ENCODE measurements around the gene FNIP1.
"Not testable (repeated sequence)": the region's sequence is repeated elsewhere in the genome, so short reads cannot be mapped to it uniquely, and the experiment has no call there.

Gene FNIP1

DNA sequence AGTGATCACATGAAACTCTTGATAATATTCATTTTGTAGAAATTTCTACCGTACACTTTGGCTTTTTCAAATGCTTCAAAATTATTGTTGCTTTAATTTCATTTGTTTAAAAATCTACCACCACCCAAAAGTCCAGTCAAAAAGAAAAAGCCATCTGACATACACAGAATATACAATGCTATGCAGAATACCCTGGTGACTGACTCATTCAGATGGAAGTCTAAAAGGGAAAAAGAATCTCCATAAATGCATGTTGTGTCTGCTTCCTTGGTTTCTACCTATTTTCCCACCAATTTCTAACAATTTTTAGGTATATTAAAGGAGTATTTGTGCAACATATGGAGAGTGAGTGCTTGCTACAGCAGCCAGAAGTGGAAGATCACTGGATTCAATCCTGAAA lies 152.4 kb downstream of the FNIP1 start:
- DNase-seq (ENCODE audit: insufficient read length, low spot score): no peak
- FAIRE-seq: no peak

- no peak for FAIRE-seq
- DNase-seq (ENCODE audit: insufficient read length, low spot score): no peak
Measured at GRCh38 chr5:131641494-131641893, 155.3 kb downstream of the FNIP1 start.

DNA sequence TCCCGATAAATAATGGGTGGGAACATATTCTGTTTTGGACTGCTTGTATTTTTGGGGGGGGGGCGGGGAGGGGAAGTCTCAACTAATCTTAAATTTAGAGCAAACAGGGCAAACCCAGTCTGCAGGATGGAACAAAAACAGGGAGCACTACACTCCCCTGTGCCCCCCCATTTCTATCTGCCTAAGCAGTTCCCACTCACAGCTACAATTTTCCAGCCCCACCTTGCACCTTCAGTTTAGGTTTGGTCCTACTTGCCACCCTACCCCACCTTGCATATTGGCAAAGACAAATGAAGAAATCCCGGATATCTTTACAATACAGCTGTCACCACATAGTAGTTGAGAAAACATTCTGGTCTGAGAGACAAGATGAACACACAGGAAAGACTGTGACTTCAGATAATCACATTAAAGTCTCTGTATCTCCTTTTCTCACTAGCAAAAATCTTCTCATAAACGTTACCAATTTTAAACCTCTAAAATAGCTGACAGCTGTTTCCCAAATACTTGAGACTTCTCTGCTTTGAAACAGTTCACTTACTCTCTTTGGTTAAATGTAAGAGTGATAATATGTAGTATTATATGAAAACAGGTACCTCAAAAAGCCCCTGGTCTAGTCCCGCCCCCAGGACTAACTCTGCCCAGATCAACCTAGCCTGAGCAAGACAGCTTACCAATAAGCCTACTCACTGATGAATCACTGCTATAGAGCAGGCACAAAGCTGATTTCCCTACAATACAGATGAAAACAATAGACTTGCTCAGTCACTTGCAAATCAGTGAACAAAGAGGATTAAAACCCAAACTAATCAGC lies 156.6 kb downstream of the FNIP1 start:
- FAIRE-seq (no peak), DNase-seq (ENCODE audit: insufficient read length, low spot score) (no peak)

DNA sequence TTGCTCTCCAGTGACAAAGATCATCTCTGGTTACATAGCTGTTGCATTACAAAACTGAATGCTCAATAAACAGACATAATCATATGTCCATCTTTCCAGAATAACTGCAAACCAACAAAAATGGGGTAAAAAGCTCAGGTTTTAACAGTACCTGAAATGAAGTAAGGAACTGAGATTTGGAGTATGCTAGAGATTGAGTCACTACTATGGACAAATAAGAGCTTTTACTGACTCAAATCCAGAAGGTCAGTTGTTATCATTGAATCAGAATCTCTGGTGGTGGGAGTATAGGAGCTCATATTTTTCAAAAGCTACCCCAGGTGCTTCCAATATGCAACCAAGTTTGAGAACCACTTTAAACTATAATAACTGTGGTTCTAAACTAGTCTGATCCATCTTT lies 157.7 kb downstream of the FNIP1 start:
- FAIRE-seq (no peak), DNase-seq (ENCODE audit: insufficient read length, low spot score) (no peak)

- DNase-seq (ENCODE audit: insufficient read length, low spot score) (no peak), FAIRE-seq (no peak)
Measured at GRCh38 chr5:131637694-131638093, 159.1 kb downstream of the FNIP1 start.

GRCh38 chr5:131635684-131636572 lies 160.9 kb downstream of the FNIP1 start:
- no peak for FAIRE-seq
- peak; percentile 1 for DNase-seq (ENCODE audit: insufficient read length, low spot score)

GRCh38 chr5:131634996-131635683 lies 161.7 kb downstream of the FNIP1 start, which contains the start of gene RAPGEF6:
RAPGEF6 (minus strand) TSS chr5:131635229; CDS start chr5:131635030, 199 bp downstream.
- peak; percentile 49 for DNase-seq (ENCODE audit: insufficient read length, low spot score)
- FAIRE-seq: peak; percentile 98

- DNase-seq (ENCODE audit: insufficient read length, low spot score): no peak
- FAIRE-seq: no peak
Measured at GRCh38 chr5:131634666-131634995, 162.2 kb downstream of the FNIP1 start.

- DNase-seq (ENCODE audit: insufficient read length, low spot score) (no peak), FAIRE-seq (peak; percentile 18)
Measured at GRCh38 chr5:131634238-131634637, 162.6 kb downstream of the FNIP1 start.

GRCh38 chr5:131633830-131634229 lies 163.0 kb downstream of the FNIP1 start:
- FAIRE-seq (peak; percentile 74), DNase-seq (ENCODE audit: insufficient read length, low spot score) (no peak)

DNA sequence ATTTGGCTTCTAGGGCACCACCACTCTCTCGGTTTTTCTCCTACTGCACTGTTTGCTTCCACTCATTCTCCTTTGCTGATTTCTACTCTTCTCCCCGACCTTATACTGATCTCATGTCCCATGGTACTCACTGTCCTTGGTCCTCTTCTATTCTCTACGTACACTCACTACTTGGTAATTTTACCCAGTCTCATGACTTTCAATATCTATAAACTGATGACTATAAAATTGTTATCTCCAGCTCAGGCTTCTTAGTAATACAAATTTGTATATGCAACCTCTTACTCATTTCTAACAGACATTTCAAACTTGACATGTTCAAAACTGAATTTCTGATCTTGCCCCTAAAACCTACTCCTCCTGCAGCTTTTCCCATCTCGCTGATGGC lies 165.9 kb downstream of the FNIP1 start:
- FAIRE-seq: no peak
- DNase-seq (ENCODE audit: insufficient read length, low spot score): no peak

DNA sequence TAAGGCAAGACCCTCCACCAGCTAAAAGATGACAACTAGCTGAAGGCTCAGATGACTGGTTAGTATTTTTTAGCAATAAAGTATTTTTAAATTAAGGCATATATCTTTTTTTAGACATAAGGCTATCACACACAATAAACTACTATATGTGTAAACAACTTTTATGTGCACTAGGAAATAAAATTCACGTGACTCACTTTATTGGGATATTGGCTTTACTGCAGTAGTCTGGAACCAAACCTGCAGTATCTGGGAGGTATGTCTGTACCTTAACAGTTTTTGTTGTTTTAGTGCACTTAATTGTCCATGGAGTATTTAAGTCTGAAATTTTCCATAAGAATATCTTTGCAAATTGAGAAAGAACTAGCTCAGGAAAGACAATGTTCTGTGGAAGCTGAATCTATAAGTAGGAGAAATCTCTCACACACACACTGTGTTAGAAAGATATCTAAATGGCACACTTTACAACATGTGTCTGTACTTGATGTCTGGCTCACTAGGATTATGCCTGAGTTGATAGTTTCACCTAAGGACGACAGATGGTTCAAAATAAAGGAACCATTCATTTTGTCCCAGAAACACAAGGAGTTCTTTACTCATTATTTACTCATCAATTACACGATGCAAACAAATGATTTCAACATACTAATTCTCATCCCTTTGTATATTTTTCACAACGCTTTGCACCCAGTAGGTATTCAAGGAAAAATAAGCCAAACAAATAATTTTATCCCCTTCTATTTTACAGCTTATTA lies 166.4 kb downstream of the FNIP1 start:
- DNase-seq (ENCODE audit: insufficient read length, low spot score) (no peak), FAIRE-seq (peak; percentile 21)

DNA sequence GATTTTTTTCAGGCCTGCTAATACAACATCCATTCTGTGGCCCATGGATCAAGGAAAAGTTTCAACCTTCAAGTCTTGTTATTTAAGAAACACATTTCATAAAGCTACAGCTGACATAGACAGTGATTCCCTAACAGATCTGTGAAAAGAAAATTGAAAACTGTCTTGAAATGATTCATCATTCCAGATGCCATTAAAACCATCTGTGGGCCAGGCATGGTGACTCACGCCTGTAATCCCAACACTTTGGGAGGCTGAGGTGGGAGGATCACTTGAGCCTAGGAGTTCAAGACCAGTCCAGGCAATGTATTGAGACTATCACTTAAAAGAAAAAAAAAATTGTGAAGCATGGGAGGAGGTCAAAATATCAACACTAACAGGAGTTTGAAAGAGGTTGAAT lies 167.8 kb downstream of the FNIP1 start:
- DNase-seq (ENCODE audit: insufficient read length, low spot score): no peak
- no peak for FAIRE-seq

- DNase-seq (ENCODE audit: insufficient read length, low spot score): no peak
Measured at GRCh38 chr5:131627207-131627865, 169.5 kb downstream of the FNIP1 start.

GRCh38 chr5:131622633-131623032 lies 174.2 kb downstream of the FNIP1 start:
- DNase-seq (ENCODE audit: insufficient read length, low spot score) (no peak), FAIRE-seq (no peak)

More at GRCh38 chr5:131627207-131627865, 169.5 kb downstream of the FNIP1 start:
- no peak for FAIRE-seq

- FAIRE-seq; DNase-seq (ENCODE audit: insufficient read length, low spot score): not testable (repeated sequence)
Measured at GRCh38 chr5:131621164-131621563, 175.7 kb downstream of the FNIP1 start.

- FAIRE-seq: no peak
- no peak for DNase-seq (ENCODE audit: insufficient read length, low spot score)
Measured at GRCh38 chr5:131619102-131619501, 177.7 kb downstream of the FNIP1 start.

GRCh38 chr5:131617140-131617822 lies 179.5 kb downstream of the FNIP1 start:
- FAIRE-seq (no peak), DNase-seq (ENCODE audit: insufficient read length, low spot score) (no peak)

DNA sequence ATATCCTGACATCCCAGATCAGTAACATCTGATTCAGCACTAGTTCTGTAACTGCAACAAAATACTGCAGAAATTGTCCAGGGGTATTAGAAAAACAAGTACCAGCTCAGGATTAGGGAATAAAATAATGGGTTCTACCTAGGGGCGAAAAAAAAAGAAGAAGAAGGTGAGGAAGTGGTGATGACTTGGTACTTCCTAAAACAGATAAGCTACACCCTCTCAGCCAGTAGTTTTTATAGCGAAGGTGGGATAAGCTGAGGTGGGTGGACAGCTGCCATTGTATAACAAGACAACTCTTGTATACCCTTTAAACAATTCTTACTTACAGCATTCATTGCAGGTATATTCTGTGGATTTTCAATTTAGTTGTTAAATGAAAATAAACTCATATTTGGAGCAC lies 180.9 kb downstream of the FNIP1 start:
- FAIRE-seq (no peak), DNase-seq (ENCODE audit: insufficient read length, low spot score) (no peak)
